Fibroblast of lung (primary cell): ENCODE measurements around the gene MAP4K3. TPM values are rescaled to one million over a fixed set of nuclear protein-coding genes. Genes with fewer than 3 reads are reported as not detected.

ENCODE experiments used
- DNase-seq, 2 donors: peaks; one replicate each; pipeline versions ENCODE4 v3.0.0 to v3.0.0-alpha.2; 2010; ENCODE audit warnings: low read depth in 2 of 2
- H2AFZ ChIP-seq: 2 replicates; pipeline ENCODE4 v1.5.1; 2012; ENCODE audit warnings: low read length, control low read depth, inconsistent platforms
- H3K27ac ChIP-seq: 2 replicates; pipeline ENCODE4 v1.5.1; 2011; ENCODE audit warnings: low read length, control low read depth; ENCODE audit not compliant: insufficient read depth
- H3K27me3 ChIP-seq: 2 replicates; pipeline ENCODE4 v1.5.1; 2011; ENCODE audit warnings: mild to moderate bottlenecking, low read length; ENCODE audit not compliant: control insufficient read depth, insufficient read depth
- H3K36me3 ChIP-seq: 2 replicates; pipeline ENCODE4 v1.5.1; 2011; ENCODE audit warnings: low read length; ENCODE audit not compliant: control insufficient read depth, insufficient read depth
- H3K4me1 ChIP-seq: 2 replicates; pipeline ENCODE4 v1.5.1; 2011; ENCODE audit warnings: low read length; ENCODE audit not compliant: control insufficient read depth, insufficient read depth; ENCODE audit errors: extremely low read depth
- H3K4me2 ChIP-seq: 2 replicates; pipeline ENCODE4 v1.5.1; 2011; ENCODE audit warnings: low read length, control low read depth; ENCODE audit not compliant: insufficient read depth; ENCODE audit errors: extremely low read depth
- H3K4me3 ChIP-seq, 4 experiments: fragments of 200-600 bp in 1 of 4; sonication (generic) in 1 of 4; replicated peaks in 1 of 4; 2 replicates each; pipeline ENCODE4 v1.5.1; 2011 to 2016; ENCODE audit warnings: low read length in 4 of 4, low read depth in 3 of 4, mild to moderate bottlenecking in 3 of 4, control low read depth in 2 of 4, inconsistent platforms in 1 of 4, mixed read lengths in 1 of 4; ENCODE audit not compliant: insufficient read depth in 1 of 4; ENCODE audit errors: control extremely low read depth in 1 of 4
- H3K79me2 ChIP-seq: 2 replicates; pipeline ENCODE4 v1.5.1; 2012; ENCODE audit warnings: mild to moderate bottlenecking, low read length, inconsistent platforms; ENCODE audit not compliant: control insufficient read depth, insufficient read depth
- H3K9ac ChIP-seq: 2 replicates; pipeline ENCODE4 v1.5.1; 2011; ENCODE audit warnings: mild to moderate bottlenecking, low read length, control low read depth; ENCODE audit not compliant: insufficient read depth
- H3K9me3 ChIP-seq: 2 replicates; pipeline ENCODE4 v1.5.1; 2012; ENCODE audit warnings: low read depth, low read length; ENCODE audit not compliant: control insufficient read depth, insufficient read depth
- H4K20me1 ChIP-seq: 2 replicates; pipeline ENCODE4 v1.5.1; 2011; ENCODE audit warnings: low read length; ENCODE audit not compliant: control insufficient read depth, insufficient read depth; ENCODE audit errors: extremely low read depth
- CTCF ChIP-seq, 2 donors: IDR thresholded peaks in 1 of 2; conservative IDR thresholded peaks in 1 of 2; 1 replicate in 1 of 2; 2 replicates in 1 of 2; pipeline ENCODE4 v1.5.1; 2011 to 2012; ENCODE audit warnings: low read length in 2 of 2, control low read depth in 1 of 2, inconsistent platforms in 1 of 2, low read depth in 1 of 2, mild to moderate bottlenecking in 1 of 2
- EZH2 ChIP-seq: IDR thresholded peaks from 2 replicates; pipeline ENCODE4 v1.5.1; 2012; ENCODE audit warnings: low read length, control low read depth, mild to moderate bottlenecking; ENCODE audit errors: missing control alignments
- polyA plus RNA-seq, 2 donors: library from polyadenylated mRNA; depleted of rRNA in 1 of 2; stranded (reverse) in 1 of 2; unstranded in 1 of 2; fragments of >200 nt; gene quantifications; 2 replicates each; pipeline ENCODE4 v1.2.1, GENCODE V29; 2011 to 2012; ENCODE audit warnings: missing spikeins in 1 of 2
- total RNA-seq: library from RNA; depleted of rRNA; stranded (reverse); fragments of >200 nt; gene quantifications from 2 replicates; pipeline ENCODE4 v1.2.1, GENCODE V29; 2014

MAP4K3 gene
- total and polyA plus RNA-seq, 2 donors (not counting 1 experiment from before 2014, with no cell fraction given) = 40.8 to 75.7 TPM

GRCh38 chr2:39468579-39469451 is 31.7 kb upstream of the MAP4K3 start:
- Histone ChIP-seq H3K27me3 (no peaks in the 10 kb centered on the region), H3K79me2 (no peaks in the 10 kb centered on the region), H3K27ac (no peak overlapping the region), H4K20me1 (no peaks in the 10 kb centered on the region), H3K4me2 (peak overlapping the region; percentile 1), H3K9me3 (no peaks in the 10 kb centered on the region), H3K36me3 (no peaks in the 10 kb centered on the region), H3K9ac (no peak overlapping the region), H2AFZ (no peak overlapping the region), H3K4me3 (no peak overlapping the region), H3K4me1 (peaks cover 20% of the 10 kb centered on the region)
- peak; percentile 47 to 65 for DNase-seq
- TF ChIP-seq CTCF (conservative IDR thresholded peaks at IDR 0.05 in 1 of 2, IDR thresholded peaks at IDR 0.05 in 1 of 2; ENCODE audit: low read depth in 1 of 2, low read length in 2 of 2) = no peak
- TF ChIP-seq EZH2 = no peak

- Histone ChIP-seq H3K9me3 (no peaks in the 10 kb centered on the region), H3K9ac (no peak overlapping the region), H3K79me2 (no peaks in the 10 kb centered on the region), H4K20me1 (no peaks in the 10 kb centered on the region), H3K4me2 (no peak overlapping the region), H3K27ac (no peak overlapping the region), H3K4me1 (peaks cover 20% of the 10 kb centered on the region), H3K36me3 (no peaks in the 10 kb centered on the region), H3K4me3 (no peak overlapping the region), H2AFZ (no peak overlapping the region), H3K27me3 (no peaks in the 10 kb centered on the region)
- TF ChIP-seq CTCF (conservative IDR thresholded peaks at IDR 0.05 in 1 of 2, IDR thresholded peaks at IDR 0.05 in 1 of 2; ENCODE audit: low read depth in 1 of 2, low read length in 2 of 2) = no peak
- no peak for TF ChIP-seq EZH2
- DNase-seq = no peak
These were observed 29.2 kb upstream of the MAP4K3 start for GRCh38 chr2:39466311-39466710.

GRCh38 chr2:39464864-39465263 is 27.8 kb upstream of the MAP4K3 start:
- Histone ChIP-seq H3K9me3 (no peaks in the 10 kb centered on the region), H4K20me1 (no peaks in the 10 kb centered on the region), H3K79me2 (no peaks in the 10 kb centered on the region), H3K4me2 (no peak overlapping the region), H3K4me3 (no peak overlapping the region), H3K36me3 (no peaks in the 10 kb centered on the region), H3K9ac (no peak overlapping the region), H3K4me1 (peaks cover 17% of the 10 kb centered on the region), H2AFZ (no peak overlapping the region), H3K27me3 (no peaks in the 10 kb centered on the region), H3K27ac (no peak overlapping the region)
- DNase-seq = no peak
- TF ChIP-seq CTCF (conservative IDR thresholded peaks at IDR 0.05 in 1 of 2, IDR thresholded peaks at IDR 0.05 in 1 of 2; ENCODE audit: low read depth in 1 of 2, low read length in 2 of 2) = no peak
- TF ChIP-seq EZH2 = no peak
